Tibial artery (tissue), 4 donors: ENCODE measurements around the gene MYO1G.

ENCODE experiments used
- DNase-seq, 2 donors: peaks; one replicate each; pipeline ENCODE4 v3.0.0-alpha.2; 2019
- H3K27ac ChIP-seq, 2 donors: fragments of 200-600 bp; sonication (generic) in 1 of 2; 1 replicate in 1 of 2; 2 replicates in 1 of 2; pipeline ENCODE4 v1.5.1; 2018 to 2019; ENCODE audit warnings: mild to moderate bottlenecking in 1 of 2
- H3K27me3 ChIP-seq, 2 donors: fragments of 200-600 bp; sonication (generic) in 1 of 2; one replicate each; pipeline versions ENCODE4 v1.5.1 to v1.6.0; 2016 to 2019
- H3K36me3 ChIP-seq, 3 donors: fragments of 200-600 bp; sonication (generic) in 2 of 3; one replicate each; pipeline ENCODE4 v1.5.1; 2016 to 2019; ENCODE audit warnings: mild to moderate bottlenecking in 2 of 3
- H3K4me1 ChIP-seq, 4 donors: fragments of 200-600 bp; sonication (generic) in 2 of 4; 1 replicate in 3 of 4; 2 replicates in 1 of 4; pipeline ENCODE4 v1.5.1; 2016 to 2019
- H3K4me3 ChIP-seq, 2 donors: fragments of 200-600 bp; sonication (generic) in 1 of 2; 1 replicate in 1 of 2; 2 replicates in 1 of 2; pipeline ENCODE4 v1.5.1; 2018 to 2019; ENCODE audit warnings: mild to moderate bottlenecking in 2 of 2
- H3K9me3 ChIP-seq, 3 donors: fragments of 200-600 bp; sonication (generic) in 1 of 3; one replicate each; pipeline ENCODE4 v1.5.1; 2016 to 2019
- CTCF ChIP-seq, 2 experiments: fragments of 200-600 bp in 1 of 2; fragments of 450-650 bp in 1 of 2; IDR thresholded peaks; one replicate each; pipeline ENCODE4 v1.5.1; 2017 to 2019; ENCODE audit warnings: antibody characterized with exemption in 2 of 2, mild to moderate bottlenecking in 1 of 2, moderate library complexity in 1 of 2
- intact Hi-C: fragments of 100-400 bp; cut with DNase I; formaldehyde crosslinking; loops from one replicate; pipeline ENCODE4 v1.15.0; 2023; ENCODE audit warnings: low total_unique reads

MYO1G gene

DNA sequence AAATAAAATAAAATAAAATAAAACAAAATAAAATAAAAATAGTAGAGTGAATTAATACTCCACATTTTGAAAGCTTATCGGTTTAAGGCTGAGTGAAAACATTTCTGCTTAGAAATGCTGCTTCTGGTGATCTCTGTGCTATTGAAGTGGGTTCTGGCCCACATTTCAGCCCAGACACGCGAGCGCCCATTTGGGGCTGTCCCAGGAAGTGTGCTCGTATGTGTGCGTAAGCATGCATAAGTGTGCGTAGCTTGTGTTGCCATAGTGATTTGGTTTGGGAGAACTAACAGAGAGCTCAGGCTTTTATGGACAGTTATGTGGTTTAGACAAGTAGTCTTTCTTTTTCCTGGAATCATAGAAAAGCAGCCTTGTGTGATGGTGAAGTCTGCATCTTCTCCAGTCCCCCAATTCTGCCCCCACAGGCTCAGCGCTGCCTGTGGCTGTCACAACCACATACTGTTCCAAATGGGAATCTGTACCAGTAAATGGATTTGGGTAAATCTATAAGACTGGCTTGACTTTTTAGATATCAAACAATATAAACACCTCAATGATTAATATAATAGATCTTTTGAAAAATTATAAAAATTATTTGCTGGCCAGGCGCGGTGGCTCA is 63.7 kb downstream of the MYO1G start:
- no peak for DNase-seq
- intact Hi-C loops: no loop called here
- H3K4me3 ChIP-seq: no peak overlapping the region

DNA sequence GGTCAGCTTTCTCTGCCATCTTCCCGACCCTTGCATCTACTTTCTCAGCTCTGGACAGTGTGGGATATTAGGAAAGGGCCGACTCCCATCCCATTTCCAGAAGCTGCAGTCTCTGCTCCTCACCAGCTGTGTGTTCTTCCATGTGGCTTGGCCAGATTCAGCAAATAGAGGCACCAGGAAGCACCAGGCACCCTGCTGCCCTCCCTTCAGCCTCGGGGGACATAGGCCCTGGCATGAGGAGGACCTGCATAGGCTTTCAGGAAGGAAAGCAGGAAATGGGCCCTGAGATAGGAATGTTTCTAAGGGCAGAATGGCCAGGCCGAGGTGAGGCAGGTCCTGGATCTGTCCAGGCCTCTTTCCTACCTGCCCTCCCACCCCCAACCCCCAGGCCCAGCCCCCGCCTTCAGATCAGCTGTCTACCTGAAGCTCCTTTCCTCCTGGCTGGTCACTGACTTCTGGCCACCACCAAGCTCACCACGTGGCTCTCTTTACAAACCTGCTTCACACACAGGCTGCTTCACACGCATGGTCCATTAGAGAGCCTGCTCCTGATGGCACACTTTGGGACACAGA is 66.0 kb downstream of the MYO1G start:
- Histone ChIP-seq H3K4me3 (no peak overlapping the region), H3K4me1 (peaks cover 0 to 12% (median 0%) of the 10 kb centered on the region in 4 donors), H3K36me3 (no peaks in the 10 kb centered on the region), H3K9me3 (no peaks in the 10 kb centered on the region), H3K27ac (no peak overlapping the region), H3K27me3 (no peaks in the 10 kb centered on the region)
- DNase-seq: no peak
- no peak for TF ChIP-seq CTCF (IDR thresholded peaks at IDR 0.05)
- intact Hi-C loops: no loop called here

More for the DNA sequence above, 63.7 kb downstream of the MYO1G start:
- TF ChIP-seq CTCF (IDR thresholded peaks at IDR 0.05): no peak
- H3K9me3 ChIP-seq: no peaks in the 10 kb centered on the region
- peaks cover 0 to 12% (median 0%) of the 10 kb centered on the region in 4 donors for H3K4me1 ChIP-seq
- H3K27ac ChIP-seq: no peak overlapping the region
- H3K27me3 ChIP-seq: no peaks in the 10 kb centered on the region
- H3K36me3 ChIP-seq: no peaks in the 10 kb centered on the region
